GM12875 (cell line): ENCODE results near the gene MAPKAP1.

Experiments used
- H3K4me3 ChIP-seq: one replicate; pipeline ENCODE4 v1.5.1; 2011; ENCODE audit warnings: low read depth, low read length, control low read depth
- TF ChIP-seq, protein P1 (sequence below): IDR thresholded peaks from 2 replicates; pipeline ENCODE4 v1.5.1; 2011; ENCODE audit warnings: low read depth, mild to moderate bottlenecking, control low read depth, inconsistent platforms, low read length, moderate library complexity, borderline replicate concordance; ENCODE audit not compliant: insufficient read depth

MAPKAP1 gene

GRCh38 chr9:125440411-125440810 lies 266.6 kb downstream of the MAPKAP1 start:
- H3K4me3 ChIP-seq = no peak overlapping the region
- TF ChIP-seq, protein P1, sequence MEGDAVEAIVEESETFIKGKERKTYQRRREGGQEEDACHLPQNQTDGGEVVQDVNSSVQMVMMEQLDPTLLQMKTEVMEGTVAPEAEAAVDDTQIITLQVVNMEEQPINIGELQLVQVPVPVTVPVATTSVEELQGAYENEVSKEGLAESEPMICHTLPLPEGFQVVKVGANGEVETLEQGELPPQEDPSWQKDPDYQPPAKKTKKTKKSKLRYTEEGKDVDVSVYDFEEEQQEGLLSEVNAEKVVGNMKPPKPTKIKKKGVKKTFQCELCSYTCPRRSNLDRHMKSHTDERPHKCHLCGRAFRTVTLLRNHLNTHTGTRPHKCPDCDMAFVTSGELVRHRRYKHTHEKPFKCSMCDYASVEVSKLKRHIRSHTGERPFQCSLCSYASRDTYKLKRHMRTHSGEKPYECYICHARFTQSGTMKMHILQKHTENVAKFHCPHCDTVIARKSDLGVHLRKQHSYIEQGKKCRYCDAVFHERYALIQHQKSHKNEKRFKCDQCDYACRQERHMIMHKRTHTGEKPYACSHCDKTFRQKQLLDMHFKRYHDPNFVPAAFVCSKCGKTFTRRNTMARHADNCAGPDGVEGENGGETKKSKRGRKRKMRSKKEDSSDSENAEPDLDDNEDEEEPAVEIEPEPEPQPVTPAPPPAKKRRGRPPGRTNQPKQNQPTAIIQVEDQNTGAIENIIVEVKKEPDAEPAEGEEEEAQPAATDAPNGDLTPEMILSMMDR = no peak

DNA sequence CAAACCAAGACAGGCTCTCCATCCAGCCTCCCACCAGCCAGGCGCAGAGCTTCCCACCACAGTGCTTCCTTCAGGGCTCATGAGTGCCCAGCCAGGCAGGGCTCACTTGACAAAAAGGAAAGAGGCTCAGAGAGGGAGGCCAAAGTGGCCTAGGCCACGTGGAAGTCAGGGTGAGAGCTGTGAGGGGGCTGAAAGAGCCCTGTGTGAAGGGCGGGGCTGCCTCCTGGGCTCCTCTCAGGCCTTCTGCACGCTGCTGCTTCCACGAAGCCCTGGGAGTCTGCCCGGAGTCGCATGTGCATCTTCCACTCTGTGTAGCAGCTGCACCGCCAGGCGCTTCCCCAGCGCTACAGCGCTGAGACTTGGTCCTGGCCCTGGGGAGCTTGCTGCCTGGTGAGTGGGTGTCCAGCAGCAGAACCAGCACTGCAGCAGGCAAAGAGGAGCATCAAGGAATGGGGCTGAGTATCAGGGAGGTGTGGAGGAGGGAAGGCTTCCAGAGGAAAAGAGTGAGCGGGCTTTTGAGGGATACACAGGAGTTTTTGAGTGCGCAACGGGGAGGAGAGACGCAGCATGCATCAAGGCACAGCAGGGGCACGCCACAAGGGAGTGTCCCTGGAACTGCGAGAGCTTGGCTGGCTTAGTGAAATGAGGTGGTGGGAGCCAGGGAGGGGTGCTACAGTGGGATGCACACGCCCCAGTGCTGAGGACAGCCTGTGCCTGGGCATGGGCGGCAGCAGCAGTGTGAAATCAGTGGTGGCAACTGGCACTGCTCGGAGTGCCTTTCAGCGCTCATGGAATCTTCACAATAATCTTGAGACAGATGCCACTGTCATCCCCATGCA lies 267.4 kb downstream of the MAPKAP1 start:
- TF ChIP-seq, protein P1 = no peak
- no peak overlapping the region for H3K4me3 ChIP-seq

GRCh38 chr9:125438506-125439433 lies 268.2 kb downstream of the MAPKAP1 start:
- H3K4me3 ChIP-seq = no peak overlapping the region

GRCh38 chr9:125437771-125438221 lies 269.2 kb downstream of the MAPKAP1 start:
- no peak overlapping the region for H3K4me3 ChIP-seq
- TF ChIP-seq, protein P1 = no peak

More at GRCh38 chr9:125438506-125439433, 268.2 kb downstream of the MAPKAP1 start:
- TF ChIP-seq, protein P1 = no peak

DNA sequence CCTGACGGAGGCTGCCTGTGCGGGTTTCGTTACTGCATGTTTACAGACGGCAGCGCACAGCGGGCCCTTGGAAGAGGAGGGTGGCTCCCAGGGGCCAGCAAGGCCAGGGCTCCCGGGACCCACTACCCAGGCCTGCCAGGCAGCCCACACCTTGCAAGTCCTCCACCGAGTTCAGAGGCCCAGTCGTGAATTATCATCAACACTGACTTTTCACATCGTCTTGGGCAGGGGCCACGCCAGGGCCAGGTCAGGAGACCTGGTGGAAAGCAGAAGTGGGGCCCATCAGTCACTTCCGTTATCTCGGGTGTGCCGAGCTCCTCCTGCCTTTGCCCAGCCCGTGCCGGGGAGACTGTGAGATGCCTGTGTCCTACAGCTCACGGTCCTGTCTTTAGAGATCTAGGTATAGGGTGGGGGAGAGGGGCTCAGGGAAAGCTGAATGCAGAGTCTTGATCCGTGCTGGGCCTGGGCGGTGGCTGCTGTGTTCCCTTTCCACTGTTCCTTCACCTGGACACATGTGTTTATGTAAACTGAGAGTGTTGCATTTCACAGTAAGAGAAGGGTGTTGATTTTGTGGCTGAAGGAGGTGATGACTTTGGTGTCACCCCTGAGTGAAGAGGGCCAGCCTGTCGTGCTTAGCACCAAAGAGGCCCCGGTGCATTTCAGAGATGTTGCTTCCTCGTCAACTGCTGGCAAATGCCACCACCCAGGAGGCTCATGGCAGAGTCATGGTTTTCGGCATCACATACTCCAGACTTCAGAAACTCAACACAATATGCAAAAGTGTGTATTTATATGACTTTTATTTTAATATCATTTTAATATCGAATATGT lies 270.2 kb downstream of the MAPKAP1 start:
- no peak overlapping the region for H3K4me3 ChIP-seq
- TF ChIP-seq, protein P1 = no peak

DNA sequence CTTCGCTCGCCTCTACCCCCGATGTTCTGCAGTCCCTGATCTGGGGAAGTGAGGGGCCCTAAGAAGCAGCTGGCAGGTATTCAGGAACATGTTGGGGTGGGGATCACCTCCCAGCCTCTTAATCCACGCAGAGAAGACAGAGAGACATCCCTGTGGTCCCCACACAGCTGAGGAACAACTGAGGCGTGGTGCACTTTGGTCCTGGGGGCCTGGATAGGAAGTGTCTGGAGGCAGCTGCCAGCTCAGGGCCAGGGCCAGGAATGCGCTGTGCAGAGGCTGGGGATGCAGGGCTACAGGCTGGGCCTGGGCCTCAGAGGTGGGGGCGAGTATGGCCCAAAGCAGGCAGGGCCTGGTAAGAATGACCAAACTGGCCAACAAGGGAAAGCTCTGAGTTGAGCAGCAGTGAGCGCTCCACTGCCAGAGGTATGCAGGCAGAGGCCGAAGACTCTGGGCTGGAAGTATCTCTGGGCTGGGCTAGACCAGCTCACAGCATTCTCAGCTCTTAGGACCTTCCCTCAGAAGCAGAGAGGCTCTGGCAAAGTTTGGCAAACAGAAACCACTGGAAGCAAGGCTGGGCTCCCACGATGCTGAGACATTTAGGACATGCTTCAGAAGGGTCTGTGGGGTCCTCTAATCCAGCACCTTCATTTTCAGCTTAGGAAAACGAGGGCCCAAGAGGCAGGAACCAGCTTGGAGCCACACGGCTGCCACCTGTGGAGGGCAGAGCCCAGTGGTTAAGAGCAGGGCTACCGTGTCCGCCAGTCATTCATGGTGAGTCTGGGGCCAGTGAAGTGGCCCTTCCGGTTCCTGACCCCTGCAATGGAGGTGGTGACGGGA lies 271.0 kb downstream of the MAPKAP1 start:
- H3K4me3 ChIP-seq = no peak overlapping the region
- TF ChIP-seq, protein P1 = no peak
